ENCODE measurements around the gene COPE. TPM values are rescaled to one million over a fixed set of nuclear protein-coding genes. Genes with fewer than 3 reads are reported as not detected.
A peak's percentile ranks its signal among the peaks of the same experiment; 100 is the strongest.

Gene COPE
- total RNA-seq, 1 donor from 2014 or later: 331 TPM

- no peak overlapping the region for H3K4me3 ChIP-seq
- intact Hi-C loops (cut with DNase I): loop anchor here (5.0 kb wide), 1 partner anchor 44 kb away; no protein-coding TSS in a partner anchor
- H3K27me3 ChIP-seq: no peaks in the 10 kb centered on the region
- peaks cover 0 to 7% of the 10 kb centered on the region in 2 donors for H3K4me1 ChIP-seq
- H3K36me3 ChIP-seq: peaks cover 0 to 2% of the 10 kb centered on the region in 2 donors
- TF ChIP-seq CTCF (IDR thresholded peaks at IDR 0.05): no peak
- no peak overlapping the region for H3K27ac ChIP-seq
- H3K9me3 ChIP-seq: no peaks in the 10 kb centered on the region
- no peak for DNase-seq (ENCODE audit: low spot score in 2 of 2)
These were observed 24.3 kb upstream of the COPE start for GRCh38 chr19:18943465-18943864.

- Histone ChIP-seq H3K9me3 (no peaks in the 10 kb centered on the region), H3K4me3 (no peak overlapping the region), H3K36me3 (peaks cover 6 to 8% of the 10 kb centered on the region in 2 donors), H3K27ac (no peak overlapping the region), H3K4me1 (peaks cover 0 to 7% of the 10 kb centered on the region in 2 donors), H3K27me3 (no peaks in the 10 kb centered on the region)
- no peak for TF ChIP-seq CTCF (IDR thresholded peaks at IDR 0.05)
- intact Hi-C loops (cut with DNase I): loop anchor here (5.0 kb wide), 1 partner anchor 45 kb away; no protein-coding TSS in a partner anchor
- no peak for DNase-seq (ENCODE audit: low spot score in 2 of 2)
These were observed 23.5 kb upstream of the COPE start for GRCh38 chr19:18942692-18943091.

GRCh38 chr19:18941628-18942354 is 22.6 kb upstream of the COPE start:
- intact Hi-C loops (cut with DNase I): loop anchor here (5.0 kb wide), 1 partner anchor 46 kb away; no protein-coding TSS in a partner anchor
- H3K27ac ChIP-seq: no peak overlapping the region
- peaks cover 10 to 11% of the 10 kb centered on the region in 2 donors for H3K36me3 ChIP-seq
- H3K27me3 ChIP-seq: no peaks in the 10 kb centered on the region
- no peak for TF ChIP-seq CTCF (IDR thresholded peaks at IDR 0.05)
- DNase-seq (ENCODE audit: low spot score in 2 of 2): no peak
- peaks cover 0 to 7% of the 10 kb centered on the region in 2 donors for H3K4me1 ChIP-seq
- peak overlapping the region; percentile 57 to 80 for H3K4me3 ChIP-seq
- H3K9me3 ChIP-seq: no peaks in the 10 kb centered on the region

GRCh38 chr19:18940769-18941627 is 21.8 kb upstream of the COPE start, which contains the start of gene HOMER3:
Gene HOMER3, minus strand, starts transcription at chr19:18941217. Its CDS starts 2,235 bp downstream, at chr19:18938982.
- DNase-seq (ENCODE audit: low spot score in 2 of 2): peak in 1 of 2 donors; percentile 87
- no peaks in the 10 kb centered on the region for H3K27me3 ChIP-seq
- H3K4me1 ChIP-seq: peaks cover 0 to 7% of the 10 kb centered on the region in 2 donors
- H3K4me3 ChIP-seq: peak within 1 kb of the TSS; percentile 57 to 80
- H3K36me3 ChIP-seq: peaks cover 14 to 15% of the 10 kb centered on the region in 2 donors
- H3K27ac ChIP-seq: peak within 1 kb of the TSS; percentile 51 to 73
- intact Hi-C loops (cut with DNase I): loop anchor here (1.0 to 5.0 kb wide), 2 partner anchors 22 to 46 kb away; partner anchors contain the start of genes COPE and DDX49
- H3K9me3 ChIP-seq: no peaks in the 10 kb centered on the region
- TF ChIP-seq CTCF (IDR thresholded peaks at IDR 0.05): peak; percentile 11 to 52 (median 27)

- peaks cover 0 to 7% of the 10 kb centered on the region in 2 donors for H3K4me1 ChIP-seq
- H3K9me3 ChIP-seq: no peaks in the 10 kb centered on the region
- no peaks in the 10 kb centered on the region for H3K27me3 ChIP-seq
- peak overlapping the region; percentile 51 to 73 for H3K27ac ChIP-seq
- peak overlapping the region; percentile 57 to 80 for H3K4me3 ChIP-seq
- TF ChIP-seq CTCF (IDR thresholded peaks at IDR 0.05): no peak
- H3K36me3 ChIP-seq: peaks cover 16 to 18% of the 10 kb centered on the region in 2 donors
- DNase-seq (ENCODE audit: low spot score in 2 of 2): peak in 1 of 2 donors; percentile 80
- intact Hi-C loops (cut with DNase I): loop anchor here (1.0 to 5.0 kb wide), 2 partner anchors 21 to 47 kb away; partner anchors contain the start of genes COPE and DDX49
These were observed 21.0 kb upstream of the COPE start for GRCh38 chr19:18939922-18940768.
